PFSK-1 (cell line): ENCODE results near the gene OST4.

Source experiments
- POLR2AphosphoS5 ChIP-seq: IDR thresholded peaks from 2 replicates; pipeline ENCODE4 v1.6.1; 2012; ENCODE audit warnings: low read depth, mild to moderate bottlenecking, control low read depth, low read length, moderate library complexity
- SIN3A ChIP-seq: IDR thresholded peaks from 2 replicates; pipeline ENCODE4 v1.6.1; 2012; ENCODE audit warnings: mild to moderate bottlenecking, low read length, moderate library complexity, borderline replicate concordance; ENCODE audit not compliant: insufficient read depth

GRCh38 chr2:27078267-27079194 lies 7.1 kb upstream of the OST4 start, which contains the start of gene EMILIN1:
- TF ChIP-seq POLR2AphosphoS5 (peak; percentile 85), SIN3A (no peak)
